LNCAP (cell line): ENCODE measurements around the gene ARMH4.

Source experiments
- TF ChIP-seq, protein P1 (sequence below): fragments of 450-650 bp; IDR thresholded peaks from 2 replicates; pipeline ENCODE4 v1.5.1; 2017; ENCODE audit warnings: mild to moderate bottlenecking

The ARMH4 gene

DNA sequence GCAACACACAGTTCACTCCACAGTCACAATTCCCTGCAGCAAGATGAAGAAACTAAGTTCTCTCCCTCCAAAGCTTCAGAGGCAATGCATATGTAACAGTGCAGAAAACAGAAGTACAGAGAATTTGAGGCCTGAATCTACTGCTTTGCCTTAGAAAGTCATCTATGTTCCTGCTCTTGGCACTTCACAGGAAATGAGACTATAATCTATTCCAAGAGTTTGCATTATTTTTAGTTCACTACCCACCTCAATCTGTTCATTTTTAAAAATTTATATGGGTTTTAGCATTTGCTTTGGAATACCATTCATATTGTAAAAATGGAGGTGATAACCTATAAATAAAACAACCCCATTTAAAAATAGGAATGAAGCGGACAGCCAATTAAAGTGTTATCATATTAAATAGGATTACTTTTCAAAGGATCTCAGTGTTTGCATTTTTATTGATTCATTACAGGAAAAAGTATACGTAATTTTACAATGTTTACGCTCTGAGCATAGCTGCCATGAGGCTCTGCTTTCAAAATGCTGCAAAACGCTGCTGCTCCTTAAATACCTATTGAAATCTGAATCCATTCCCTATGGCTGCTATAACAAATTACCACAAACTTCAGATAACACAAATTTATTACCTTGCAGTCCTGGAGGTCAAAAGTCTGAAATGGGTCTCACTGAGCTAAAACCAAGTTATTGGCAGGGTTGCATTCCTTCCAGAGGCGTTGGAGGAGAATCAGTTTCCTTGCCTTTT lies 60.0 kb downstream of the ARMH4 start:
- TF ChIP-seq, protein P1, sequence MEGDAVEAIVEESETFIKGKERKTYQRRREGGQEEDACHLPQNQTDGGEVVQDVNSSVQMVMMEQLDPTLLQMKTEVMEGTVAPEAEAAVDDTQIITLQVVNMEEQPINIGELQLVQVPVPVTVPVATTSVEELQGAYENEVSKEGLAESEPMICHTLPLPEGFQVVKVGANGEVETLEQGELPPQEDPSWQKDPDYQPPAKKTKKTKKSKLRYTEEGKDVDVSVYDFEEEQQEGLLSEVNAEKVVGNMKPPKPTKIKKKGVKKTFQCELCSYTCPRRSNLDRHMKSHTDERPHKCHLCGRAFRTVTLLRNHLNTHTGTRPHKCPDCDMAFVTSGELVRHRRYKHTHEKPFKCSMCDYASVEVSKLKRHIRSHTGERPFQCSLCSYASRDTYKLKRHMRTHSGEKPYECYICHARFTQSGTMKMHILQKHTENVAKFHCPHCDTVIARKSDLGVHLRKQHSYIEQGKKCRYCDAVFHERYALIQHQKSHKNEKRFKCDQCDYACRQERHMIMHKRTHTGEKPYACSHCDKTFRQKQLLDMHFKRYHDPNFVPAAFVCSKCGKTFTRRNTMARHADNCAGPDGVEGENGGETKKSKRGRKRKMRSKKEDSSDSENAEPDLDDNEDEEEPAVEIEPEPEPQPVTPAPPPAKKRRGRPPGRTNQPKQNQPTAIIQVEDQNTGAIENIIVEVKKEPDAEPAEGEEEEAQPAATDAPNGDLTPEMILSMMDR = no peak

DNA sequence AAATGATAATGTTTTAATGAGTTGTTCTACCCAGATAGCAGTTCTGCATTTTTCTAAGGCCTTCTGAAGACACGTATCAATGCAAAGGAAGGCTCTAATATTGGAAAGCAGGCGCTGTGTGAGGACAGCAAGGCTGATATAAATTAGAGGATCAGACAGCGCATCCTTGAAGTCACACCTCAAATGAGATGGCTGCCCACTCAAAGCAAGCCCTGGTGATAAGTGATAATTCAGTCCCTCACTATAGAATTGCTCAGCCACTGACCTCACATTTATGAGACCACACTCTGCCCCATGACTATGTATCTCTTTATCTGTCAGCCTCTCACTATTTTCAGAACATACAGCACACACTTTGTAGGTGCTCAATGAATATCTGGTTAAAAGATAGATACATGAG lies 62.4 kb downstream of the ARMH4 start:
- TF ChIP-seq, protein P1 = no peak

GRCh38 chr14:58088961-58089360 lies 63.1 kb downstream of the ARMH4 start:
- TF ChIP-seq, protein P1 = no peak

DNA sequence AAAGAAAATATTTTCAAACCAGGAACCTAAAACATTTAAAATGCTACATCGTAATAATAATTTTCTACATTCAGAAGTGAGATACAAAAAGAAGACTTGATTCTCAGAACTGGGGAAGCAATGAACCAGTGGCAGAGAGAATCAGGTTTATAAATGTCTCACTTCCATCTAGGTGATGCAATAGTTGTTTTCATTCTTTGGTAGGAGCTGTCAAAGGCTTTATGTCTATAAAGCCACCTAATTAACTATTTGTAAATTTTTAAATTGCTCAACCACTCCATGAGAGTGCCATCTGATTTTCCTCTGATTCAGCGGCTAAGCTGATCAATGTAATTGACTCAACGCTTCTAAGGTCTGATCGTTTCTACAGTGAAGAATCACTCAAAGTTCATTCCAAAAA lies 66.1 kb downstream of the ARMH4 start:
- TF ChIP-seq, protein P1 = no peak

- TF ChIP-seq, protein P1 = no peak
Measured at GRCh38 chr14:58082491-58083098, 69.4 kb downstream of the ARMH4 start.

DNA sequence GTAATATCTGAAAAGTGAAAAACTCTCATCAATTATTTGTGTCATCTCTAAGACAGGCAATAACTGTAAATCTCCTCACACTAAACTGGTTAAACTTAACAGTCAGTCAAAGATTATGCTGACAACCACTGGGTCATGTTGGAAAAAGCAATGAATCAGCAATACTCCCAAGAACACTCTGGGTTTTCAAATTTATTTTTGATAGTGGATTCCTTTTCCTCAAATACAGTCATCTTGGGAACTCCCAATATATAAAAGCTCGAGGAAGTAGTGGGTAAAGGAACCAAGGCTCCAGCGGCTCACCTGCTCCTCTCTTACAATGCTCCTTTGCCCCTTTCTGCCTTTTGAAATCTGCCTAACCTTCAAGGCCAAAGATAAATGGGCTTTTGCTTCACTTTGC lies 70.0 kb downstream of the ARMH4 start:
- TF ChIP-seq, protein P1 = no peak

GRCh38 chr14:58078471-58078870 lies 73.5 kb downstream of the ARMH4 start:
- TF ChIP-seq, protein P1 = no peak
